ENCODE results near the gene ZBTB16.

The ZBTB16 gene

DNA sequence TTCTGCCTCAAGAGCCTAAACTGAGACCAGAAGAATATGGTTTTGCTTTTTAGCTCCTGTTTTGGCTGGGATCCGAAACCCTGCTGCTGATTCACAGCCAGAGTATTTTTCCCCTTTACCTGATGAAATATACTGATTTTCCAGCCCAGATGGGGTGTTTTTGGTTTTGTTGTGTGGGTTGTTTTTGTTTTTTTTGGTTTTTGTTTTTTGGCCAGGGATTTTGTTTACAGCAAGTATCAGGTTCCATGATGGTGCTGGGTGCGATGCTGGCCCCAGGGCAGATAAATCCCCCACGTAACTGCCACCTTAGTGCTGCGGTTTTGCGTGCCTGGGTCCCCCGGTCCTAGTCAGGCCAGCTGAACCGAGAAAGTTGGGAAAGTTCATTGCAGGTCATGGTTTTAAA lies 103.7 kb downstream of the ZBTB16 start (continued):
- TF ChIP-seq, protein P1, sequence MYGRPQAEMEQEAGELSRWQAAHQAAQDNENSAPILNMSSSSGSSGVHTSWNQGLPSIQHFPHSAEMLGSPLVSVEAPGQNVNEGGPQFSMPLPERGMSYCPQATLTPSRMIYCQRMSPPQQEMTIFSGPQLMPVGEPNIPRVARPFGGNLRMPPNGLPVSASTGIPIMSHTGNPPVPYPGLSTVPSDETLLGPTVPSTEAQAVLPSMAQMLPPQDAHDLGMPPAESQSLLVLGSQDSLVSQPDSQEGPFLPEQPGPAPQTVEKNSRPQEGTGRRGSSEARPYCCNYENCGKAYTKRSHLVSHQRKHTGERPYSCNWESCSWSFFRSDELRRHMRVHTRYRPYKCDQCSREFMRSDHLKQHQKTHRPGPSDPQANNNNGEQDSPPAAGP (tag by site-specific recombination; IDR thresholded peaks at IDR 0.05): no peak
- TF ChIP-seq, protein P2, sequence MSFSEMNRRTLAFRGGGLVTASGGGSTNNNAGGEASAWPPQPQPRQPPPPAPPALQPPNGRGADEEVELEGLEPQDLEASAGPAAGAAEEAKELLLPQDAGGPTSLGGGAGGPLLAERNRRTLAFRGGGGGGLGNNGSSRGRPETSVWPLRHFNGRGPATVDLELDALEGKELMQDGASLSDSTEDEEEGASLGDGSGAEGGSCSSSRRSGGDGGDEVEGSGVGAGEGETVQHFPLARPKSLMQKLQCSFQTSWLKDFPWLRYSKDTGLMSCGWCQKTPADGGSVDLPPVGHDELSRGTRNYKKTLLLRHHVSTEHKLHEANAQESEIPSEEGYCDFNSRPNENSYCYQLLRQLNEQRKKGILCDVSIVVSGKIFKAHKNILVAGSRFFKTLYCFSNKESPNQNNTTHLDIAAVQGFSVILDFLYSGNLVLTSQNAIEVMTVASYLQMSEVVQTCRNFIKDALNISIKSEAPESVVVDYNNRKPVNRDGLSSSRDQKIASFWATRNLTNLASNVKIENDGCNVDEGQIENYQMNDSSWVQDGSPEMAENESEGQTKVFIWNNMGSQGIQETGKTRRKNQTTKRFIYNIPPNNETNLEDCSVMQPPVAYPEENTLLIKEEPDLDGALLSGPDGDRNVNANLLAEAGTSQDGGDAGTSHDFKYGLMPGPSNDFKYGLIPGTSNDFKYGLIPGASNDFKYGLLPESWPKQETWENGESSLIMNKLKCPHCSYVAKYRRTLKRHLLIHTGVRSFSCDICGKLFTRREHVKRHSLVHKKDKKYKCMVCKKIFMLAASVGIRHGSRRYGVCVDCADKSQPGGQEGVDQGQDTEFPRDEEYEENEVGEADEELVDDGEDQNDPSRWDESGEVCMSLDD (tag by site-specific recombination; IDR thresholded peaks at IDR 0.05): no peak
- TF ChIP-seq MZF1 (tag by site-specific recombination; IDR thresholded peaks at IDR 0.05; ENCODE audit: borderline replicate concordance) (peak; percentile 84), ZNF530 (tag by site-specific recombination; IDR thresholded peaks at IDR 0.05; ENCODE audit: low read depth) (no peak)
- TF ChIP-seq, protein P3, sequence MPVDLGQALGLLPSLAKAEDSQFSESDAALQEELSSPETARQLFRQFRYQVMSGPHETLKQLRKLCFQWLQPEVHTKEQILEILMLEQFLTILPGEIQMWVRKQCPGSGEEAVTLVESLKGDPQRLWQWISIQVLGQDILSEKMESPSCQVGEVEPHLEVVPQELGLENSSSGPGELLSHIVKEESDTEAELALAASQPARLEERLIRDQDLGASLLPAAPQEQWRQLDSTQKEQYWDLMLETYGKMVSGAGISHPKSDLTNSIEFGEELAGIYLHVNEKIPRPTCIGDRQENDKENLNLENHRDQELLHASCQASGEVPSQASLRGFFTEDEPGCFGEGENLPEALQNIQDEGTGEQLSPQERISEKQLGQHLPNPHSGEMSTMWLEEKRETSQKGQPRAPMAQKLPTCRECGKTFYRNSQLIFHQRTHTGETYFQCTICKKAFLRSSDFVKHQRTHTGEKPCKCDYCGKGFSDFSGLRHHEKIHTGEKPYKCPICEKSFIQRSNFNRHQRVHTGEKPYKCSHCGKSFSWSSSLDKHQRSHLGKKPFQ (tag by site-specific recombination; IDR thresholded peaks at IDR 0.05): no peak
- TF ChIP-seq, protein P4, sequence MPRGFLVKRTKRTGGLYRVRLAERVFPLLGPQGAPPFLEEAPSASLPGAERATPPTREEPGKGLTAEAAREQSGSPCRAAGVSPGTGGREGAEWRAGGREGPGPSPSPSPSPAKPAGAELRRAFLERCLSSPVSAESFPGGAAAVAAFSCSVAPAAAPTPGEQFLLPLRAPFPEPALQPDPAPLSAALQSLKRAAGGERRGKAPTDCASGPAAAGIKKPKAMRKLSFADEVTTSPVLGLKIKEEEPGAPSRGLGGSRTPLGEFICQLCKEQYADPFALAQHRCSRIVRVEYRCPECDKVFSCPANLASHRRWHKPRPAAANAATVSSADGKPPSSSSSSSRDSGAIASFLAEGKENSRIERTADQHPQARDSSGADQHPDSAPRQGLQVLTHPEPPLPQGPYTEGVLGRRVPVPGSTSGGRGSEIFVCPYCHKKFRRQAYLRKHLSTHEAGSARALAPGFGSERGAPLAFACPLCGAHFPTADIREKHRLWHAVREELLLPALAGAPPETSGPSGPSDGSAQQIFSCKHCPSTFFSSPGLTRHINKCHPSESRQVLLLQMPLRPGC (tag by site-specific recombination; IDR thresholded peaks at IDR 0.05): no peak
- TF ChIP-seq, protein P5, sequence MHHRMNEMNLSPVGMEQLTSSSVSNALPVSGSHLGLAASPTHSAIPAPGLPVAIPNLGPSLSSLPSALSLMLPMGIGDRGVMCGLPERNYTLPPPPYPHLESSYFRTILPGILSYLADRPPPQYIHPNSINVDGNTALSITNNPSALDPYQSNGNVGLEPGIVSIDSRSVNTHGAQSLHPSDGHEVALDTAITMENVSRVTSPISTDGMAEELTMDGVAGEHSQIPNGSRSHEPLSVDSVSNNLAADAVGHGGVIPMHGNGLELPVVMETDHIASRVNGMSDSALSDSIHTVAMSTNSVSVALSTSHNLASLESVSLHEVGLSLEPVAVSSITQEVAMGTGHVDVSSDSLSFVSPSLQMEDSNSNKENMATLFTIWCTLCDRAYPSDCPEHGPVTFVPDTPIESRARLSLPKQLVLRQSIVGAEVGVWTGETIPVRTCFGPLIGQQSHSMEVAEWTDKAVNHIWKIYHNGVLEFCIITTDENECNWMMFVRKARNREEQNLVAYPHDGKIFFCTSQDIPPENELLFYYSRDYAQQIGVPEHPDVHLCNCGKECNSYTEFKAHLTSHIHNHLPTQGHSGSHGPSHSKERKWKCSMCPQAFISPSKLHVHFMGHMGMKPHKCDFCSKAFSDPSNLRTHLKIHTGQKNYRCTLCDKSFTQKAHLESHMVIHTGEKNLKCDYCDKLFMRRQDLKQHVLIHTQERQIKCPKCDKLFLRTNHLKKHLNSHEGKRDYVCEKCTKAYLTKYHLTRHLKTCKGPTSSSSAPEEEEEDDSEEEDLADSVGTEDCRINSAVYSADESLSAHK (tag by site-specific recombination; IDR thresholded peaks at IDR 0.05): peak; percentile 69

DNA sequence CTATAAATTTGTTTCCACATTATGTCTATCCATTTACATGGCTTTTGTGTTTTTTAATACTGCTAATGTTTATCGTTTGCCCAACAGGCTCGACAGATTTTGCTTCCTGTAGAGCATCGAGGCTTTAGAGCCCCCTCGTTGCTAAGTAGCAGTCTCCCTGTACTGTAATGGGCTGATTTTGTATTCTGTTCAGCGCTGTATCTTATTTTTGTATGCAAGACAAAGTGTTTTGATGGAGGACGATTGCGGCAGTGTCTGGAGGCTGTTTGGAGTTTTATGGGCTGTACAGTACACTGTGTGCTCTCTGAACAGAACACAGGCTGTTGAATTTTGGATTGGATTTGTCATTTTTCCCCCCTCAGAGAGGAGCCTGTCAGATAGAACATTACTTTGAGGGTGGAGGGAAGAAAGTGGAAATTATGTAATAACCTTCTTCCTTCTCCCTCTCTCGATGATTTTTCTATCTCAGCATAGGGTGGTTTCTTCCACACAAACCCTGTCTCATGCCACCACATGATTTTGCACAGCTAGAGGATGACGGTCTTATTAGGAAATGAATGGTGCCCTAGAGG lies 104.4 kb downstream of the ZBTB16 start:
- ChIA-PET POLR2A (interaction anchor here (1.5 to 2.6 kb wide), 2 partner anchors 20 to 104 kb away, joined by 4 to 8 read pairs; partner anchors contain the start of gene ZBTB16), CTCF (no interaction called here)
- H3K4me1 ChIP-seq (ENCODE audit: control insufficient read depth, insufficient read depth, low read length): peaks cover 25% of the 10 kb centered on the region
- no peaks in the 10 kb centered on the region for H3K36me3 ChIP-seq (ENCODE audit: control insufficient read depth in 2 of 2, insufficient read depth in 1 of 2, low read length in 2 of 2)
- peak overlapping the region; percentile 65; the same call in 1 of the 2 replicates for H3K27ac ChIP-seq (ENCODE audit: extremely low read depth, low read depth, low read length)
- TF ChIP-seq ZNF354C (tag by site-specific recombination; IDR thresholded peaks at IDR 0.05; ENCODE audit: borderline replicate concordance, low read depth) (no peak), MYNN (tag by site-specific recombination; IDR thresholded peaks at IDR 0.05; ENCODE audit: borderline replicate concordance) (no peak), ZNF112 (tag by site-specific recombination; IDR thresholded peaks at IDR 0.05) (no peak), ZNF623 (tag by site-specific recombination; IDR thresholded peaks at IDR 0.05) (no peak), ZNF133 (tag by site-specific recombination; IDR thresholded peaks at IDR 0.05) (no peak), ZNF747 (tag by site-specific recombination; IDR thresholded peaks at IDR 0.05) (no peak), ZNF558 (tag by site-specific recombination; IDR thresholded peaks at IDR 0.05) (no peak), ZNF791 (tag by site-specific recombination; IDR thresholded peaks at IDR 0.05) (no peak), ZNF155 (tag by site-specific recombination; IDR thresholded peaks at IDR 0.05) (no peak), ZNF221 (tag by site-specific recombination; IDR thresholded peaks at IDR 0.05; ENCODE audit: borderline replicate concordance) (no peak), ZNF223 (tag by site-specific recombination; IDR thresholded peaks at IDR 0.05) (no peak), ZNF521 (tag by site-specific recombination; IDR thresholded peaks at IDR 0.05) (no peak), YY1 (tag by site-specific recombination; IDR thresholded peaks at IDR 0.05) (no peak), ZFHX2 (tag by site-specific recombination; conservative IDR thresholded peaks at IDR 0.05) (no peak), ZBTB48 (tag by site-specific recombination; IDR thresholded peaks at IDR 0.05) (no peak), FEZF1 (tag by site-specific recombination; IDR thresholded peaks at IDR 0.05) (no peak)
- TF ChIP-seq, protein P6, sequence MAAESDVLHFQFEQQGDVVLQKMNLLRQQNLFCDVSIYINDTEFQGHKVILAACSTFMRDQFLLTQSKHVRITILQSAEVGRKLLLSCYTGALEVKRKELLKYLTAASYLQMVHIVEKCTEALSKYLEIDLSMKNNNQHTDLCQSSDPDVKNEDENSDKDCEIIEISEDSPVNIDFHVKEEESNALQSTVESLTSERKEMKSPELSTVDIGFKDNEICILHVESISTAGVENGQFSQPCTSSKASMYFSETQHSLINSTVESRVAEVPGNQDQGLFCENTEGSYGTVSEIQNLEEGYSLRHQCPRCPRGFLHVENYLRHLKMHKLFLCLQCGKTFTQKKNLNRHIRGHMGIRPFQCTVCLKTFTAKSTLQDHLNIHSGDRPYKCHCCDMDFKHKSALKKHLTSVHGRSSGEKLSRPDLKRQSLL (tag by site-specific recombination; IDR thresholded peaks at IDR 0.05): no peak
- TF ChIP-seq, protein P7, sequence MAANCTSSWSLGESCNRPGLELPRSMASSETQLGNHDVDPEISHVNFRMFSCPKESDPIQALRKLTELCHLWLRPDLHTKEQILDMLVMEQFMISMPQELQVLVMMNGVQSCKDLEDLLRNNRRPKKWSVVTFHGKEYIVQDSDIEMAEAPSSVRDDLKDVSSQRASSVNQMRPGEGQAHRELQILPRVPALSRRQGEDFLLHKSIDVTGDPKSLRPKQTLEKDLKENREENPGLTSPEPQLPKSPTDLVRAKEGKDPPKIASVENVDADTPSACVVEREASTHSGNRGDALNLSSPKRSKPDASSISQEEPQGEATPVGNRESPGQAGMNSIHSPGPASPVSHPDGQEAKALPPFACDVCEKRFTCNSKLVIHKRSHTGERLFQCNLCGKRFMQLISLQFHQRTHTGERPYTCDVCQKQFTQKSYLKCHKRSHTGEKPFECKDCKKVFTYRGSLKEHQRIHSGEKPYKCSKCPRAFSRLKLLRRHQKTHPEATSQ (tag by site-specific recombination; IDR thresholded peaks at IDR 0.05): no peak
- H3K9me3 ChIP-seq (ENCODE audit: control insufficient read depth, insufficient read depth, low read depth, low read length): no peaks in the 10 kb centered on the region
- H3K4me3 ChIP-seq (ENCODE audit: low read depth, low read length): no peak overlapping the region

Measured in HEK293 (cell line).